Tibial nerve (tissue), 3 donors: ENCODE data around the gene ROR1.

ENCODE experiments used
- POLR2A ChIP-seq, 2 donors: fragments of 450-650 bp; IDR thresholded peaks; one replicate each; pipeline ENCODE4 v1.6.1; 2017; ENCODE audit warnings: antibody characterized with exemption in 2 of 2, mild to moderate bottlenecking in 2 of 2, moderate library complexity in 2 of 2
- TF ChIP-seq, protein P1 (sequence below), 5 experiments: fragments of 200-600 bp in 3 of 5; fragments of 450-650 bp in 2 of 5; sonication (generic) in 3 of 5; IDR thresholded peaks; one replicate each; pipeline ENCODE4 v1.5.1; 2016 to 2019; ENCODE audit warnings: antibody characterized with exemption in 5 of 5, mild to moderate bottlenecking in 3 of 5, moderate library complexity in 2 of 5

DNA sequence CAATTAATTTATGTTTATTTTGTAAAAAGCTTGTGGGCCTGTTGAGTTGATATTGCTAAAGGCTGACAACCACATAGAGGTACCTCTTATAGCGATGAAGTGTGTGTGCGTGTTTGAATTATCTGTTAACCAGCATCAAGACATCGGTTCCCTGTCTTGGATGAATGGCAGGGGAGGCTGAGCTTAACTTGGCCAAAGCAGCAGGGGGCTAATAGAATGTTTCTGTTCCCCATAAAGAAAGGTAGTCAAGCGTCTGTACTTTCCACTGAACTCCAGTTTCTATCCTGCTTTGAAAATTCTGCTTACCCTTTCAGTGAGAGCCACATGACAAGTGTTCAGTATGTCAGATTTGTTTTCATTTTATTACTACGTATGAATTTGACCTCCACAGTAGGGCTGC, 63.0 kb downstream of the ROR1 start:
- TF ChIP-seq, protein P1, sequence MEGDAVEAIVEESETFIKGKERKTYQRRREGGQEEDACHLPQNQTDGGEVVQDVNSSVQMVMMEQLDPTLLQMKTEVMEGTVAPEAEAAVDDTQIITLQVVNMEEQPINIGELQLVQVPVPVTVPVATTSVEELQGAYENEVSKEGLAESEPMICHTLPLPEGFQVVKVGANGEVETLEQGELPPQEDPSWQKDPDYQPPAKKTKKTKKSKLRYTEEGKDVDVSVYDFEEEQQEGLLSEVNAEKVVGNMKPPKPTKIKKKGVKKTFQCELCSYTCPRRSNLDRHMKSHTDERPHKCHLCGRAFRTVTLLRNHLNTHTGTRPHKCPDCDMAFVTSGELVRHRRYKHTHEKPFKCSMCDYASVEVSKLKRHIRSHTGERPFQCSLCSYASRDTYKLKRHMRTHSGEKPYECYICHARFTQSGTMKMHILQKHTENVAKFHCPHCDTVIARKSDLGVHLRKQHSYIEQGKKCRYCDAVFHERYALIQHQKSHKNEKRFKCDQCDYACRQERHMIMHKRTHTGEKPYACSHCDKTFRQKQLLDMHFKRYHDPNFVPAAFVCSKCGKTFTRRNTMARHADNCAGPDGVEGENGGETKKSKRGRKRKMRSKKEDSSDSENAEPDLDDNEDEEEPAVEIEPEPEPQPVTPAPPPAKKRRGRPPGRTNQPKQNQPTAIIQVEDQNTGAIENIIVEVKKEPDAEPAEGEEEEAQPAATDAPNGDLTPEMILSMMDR (IDR thresholded peaks at IDR 0.05), result no peak
- no peak for TF ChIP-seq POLR2A (IDR thresholded peaks at IDR 0.05)
